Keratinocyte (primary cell): ENCODE data around the gene SUSD4. TPM values are rescaled to one million over a fixed set of nuclear protein-coding genes. Genes with fewer than 3 reads are reported as not detected.

Experiments
- DNase-seq: peaks from one replicate; pipeline ENCODE4 v3.0.0-alpha.2; 2011; ENCODE audit warnings: low read depth, missing footprints, low spot score
- FAIRE-seq: peaks from 2 replicates; lab custom pipeline; 2011; peaks lifted over from hg19 to GRCh38; lab: Jason Lieb, UNC
- H2AFZ ChIP-seq: 2 replicates; pipeline ENCODE4 v1.6.0; 2012; ENCODE audit warnings: low read length, control low read depth, inconsistent platforms; ENCODE audit not compliant: control insufficient read depth
- H3K27ac ChIP-seq: 2 replicates; pipeline ENCODE4 v1.5.1; 2011; ENCODE audit warnings: low read length; ENCODE audit not compliant: control insufficient read depth, insufficient read depth
- H3K27me3 ChIP-seq: 3 replicates; pipeline ENCODE4 v1.6.0; 2011; ENCODE audit warnings: low read length; ENCODE audit not compliant: control insufficient read depth, insufficient read depth; ENCODE audit errors: extremely low read depth
- H3K36me3 ChIP-seq, 2 experiments: 2 replicates in 1 of 2; 3 replicates in 1 of 2; pipeline ENCODE4 v1.5.1; 2011; ENCODE audit warnings: low read length in 2 of 2, mild to moderate bottlenecking in 1 of 2; ENCODE audit not compliant: control insufficient read depth in 2 of 2, insufficient read depth in 2 of 2; ENCODE audit errors: extremely low read depth in 1 of 2
- H3K4me1 ChIP-seq: 3 replicates; pipeline ENCODE4 v1.5.1; 2011; ENCODE audit warnings: low read length; ENCODE audit not compliant: control insufficient read depth, insufficient read depth; ENCODE audit errors: extremely low read depth
- H3K4me2 ChIP-seq: 3 replicates; pipeline ENCODE4 v1.6.0; 2011; ENCODE audit warnings: low read depth, low read length; ENCODE audit not compliant: control insufficient read depth, insufficient read depth; ENCODE audit errors: extremely low read depth
- H3K4me3 ChIP-seq, 3 experiments: fragments of 200-600 bp in 1 of 3; sonication (generic) in 1 of 3; 2 replicates in 2 of 3; 3 replicates in 1 of 3; pipeline ENCODE4 v1.5.1; 2011 to 2016; ENCODE audit warnings: low read length in 3 of 3, mild to moderate bottlenecking in 3 of 3, control low read depth in 2 of 3, inconsistent platforms in 1 of 3, low read depth in 1 of 3, mixed read lengths in 1 of 3, mixed run types in 1 of 3, moderate library complexity in 1 of 3; ENCODE audit not compliant: control insufficient read depth in 2 of 3, insufficient read depth in 2 of 3; ENCODE audit errors: extremely low read depth in 1 of 3
- H3K79me2 ChIP-seq: 2 replicates; pipeline ENCODE4 v1.6.0; 2012; ENCODE audit warnings: low read length; ENCODE audit not compliant: control insufficient read depth, insufficient read depth
- H3K9ac ChIP-seq: 3 replicates; pipeline ENCODE4 v1.6.0; 2011; ENCODE audit warnings: low read length; ENCODE audit not compliant: control insufficient read depth, insufficient read depth; ENCODE audit errors: extremely low read depth
- H3K9me1 ChIP-seq: 3 replicates; pipeline ENCODE4 v1.6.0; 2011; ENCODE audit warnings: low read length; ENCODE audit not compliant: control insufficient read depth, insufficient read depth; ENCODE audit errors: extremely low read depth
- H3K9me3 ChIP-seq: 2 replicates; pipeline ENCODE4 v1.5.1; 2012; ENCODE audit warnings: low read depth, low read length; ENCODE audit not compliant: control insufficient read depth
- H4K20me1 ChIP-seq: 3 replicates; pipeline ENCODE4 v1.6.0; 2011; ENCODE audit warnings: low read length; ENCODE audit not compliant: control insufficient read depth, insufficient read depth; ENCODE audit errors: extremely low read depth
- EZH2 ChIP-seq: IDR thresholded peaks from one replicate; pipeline ENCODE4 v1.6.1; 2012; ENCODE audit warnings: inconsistent platforms, mild to moderate bottlenecking, low read length, moderate library complexity
- dilution Hi-C: fragments of 300-500 bp; cut with MboI; formaldehyde crosslinking; loops from one replicate; pipeline ENCODE4 v1.7.0; 2020; ENCODE audit warnings: low sequenced_read_pairs; ENCODE audit not compliant: extremely low pct_ligation_motif_present
- polyA plus RNA-seq, 5 experiments: library from polyadenylated mRNA; depleted of rRNA in 3 of 5; stranded (reverse) in 3 of 5; stranded (forward) in 1 of 5; unstranded in 1 of 5; fragments of >200 nt; gene quantifications; 1 replicate in 1 of 5; 2 replicates in 3 of 5; 3 replicates in 1 of 5; pipeline versions ENCODE4 v1.2.1 to v1.2.3, GENCODE V29; 2011 to 2012; ENCODE audit warnings: missing spikeins in 2 of 5, low read depth in 1 of 5, low replicate concordance in 1 of 5
- TF ChIP-seq, protein P1 (sequence below), 3 experiments: IDR thresholded peaks in 1 of 3; conservative IDR thresholded peaks in 1 of 3; optimal IDR thresholded peaks in 1 of 3; 2 replicates in 2 of 3; 3 replicates in 1 of 3; pipeline versions ENCODE3 to v1.5.1; 2011; ENCODE audit warnings: low read length in 3 of 3, mild to moderate bottlenecking in 3 of 3, moderate library complexity in 2 of 3, control low read depth in 1 of 3, inconsistent platforms in 1 of 3; ENCODE audit not compliant: insufficient read depth in 2 of 3; ENCODE audit errors: extremely low read depth in 1 of 3

Gene SUSD4
- polyA plus RNA-seq, 1 donor (not counting 4 experiments of a cell fraction or from before 2014, with no cell fraction given) = 1.6 TPM

DNA sequence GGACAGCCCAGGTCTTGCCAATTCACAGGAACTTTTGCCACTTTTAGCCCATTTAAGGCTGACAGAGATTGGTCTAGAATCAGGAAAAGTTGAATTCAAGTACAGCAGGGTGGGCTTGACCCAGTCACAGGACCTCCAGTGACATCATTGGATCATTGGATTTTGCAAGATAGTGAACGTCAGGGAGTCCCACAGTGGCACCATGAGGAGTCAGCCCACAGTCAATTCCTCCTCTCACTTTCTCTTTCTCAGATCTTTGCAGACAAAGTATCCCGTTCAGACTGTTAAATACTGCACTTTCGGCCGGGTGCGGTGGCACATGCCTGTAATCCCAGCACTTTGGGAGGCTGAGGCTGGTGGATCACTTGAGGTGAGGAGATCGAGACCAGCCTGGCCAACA, 163.1 kb downstream of the SUSD4 start:
- FAIRE-seq = no peak
- Histone ChIP-seq H3K9me1 (no peaks in the 10 kb centered on the region), H3K4me1 (peaks cover 5% of the 10 kb centered on the region), H3K4me3 (no peak overlapping the region), H3K9ac (no peak overlapping the region), H3K27me3 (peaks cover 5% of the 10 kb centered on the region), H2AFZ (no peak overlapping the region), H4K20me1 (no peaks in the 10 kb centered on the region), H3K36me3 (no peaks in the 10 kb centered on the region), H3K9me3 (no peaks in the 10 kb centered on the region), H3K4me2 (no peak overlapping the region), H3K79me2 (no peaks in the 10 kb centered on the region), H3K27ac (no peak overlapping the region)
- TF ChIP-seq, protein P1, sequence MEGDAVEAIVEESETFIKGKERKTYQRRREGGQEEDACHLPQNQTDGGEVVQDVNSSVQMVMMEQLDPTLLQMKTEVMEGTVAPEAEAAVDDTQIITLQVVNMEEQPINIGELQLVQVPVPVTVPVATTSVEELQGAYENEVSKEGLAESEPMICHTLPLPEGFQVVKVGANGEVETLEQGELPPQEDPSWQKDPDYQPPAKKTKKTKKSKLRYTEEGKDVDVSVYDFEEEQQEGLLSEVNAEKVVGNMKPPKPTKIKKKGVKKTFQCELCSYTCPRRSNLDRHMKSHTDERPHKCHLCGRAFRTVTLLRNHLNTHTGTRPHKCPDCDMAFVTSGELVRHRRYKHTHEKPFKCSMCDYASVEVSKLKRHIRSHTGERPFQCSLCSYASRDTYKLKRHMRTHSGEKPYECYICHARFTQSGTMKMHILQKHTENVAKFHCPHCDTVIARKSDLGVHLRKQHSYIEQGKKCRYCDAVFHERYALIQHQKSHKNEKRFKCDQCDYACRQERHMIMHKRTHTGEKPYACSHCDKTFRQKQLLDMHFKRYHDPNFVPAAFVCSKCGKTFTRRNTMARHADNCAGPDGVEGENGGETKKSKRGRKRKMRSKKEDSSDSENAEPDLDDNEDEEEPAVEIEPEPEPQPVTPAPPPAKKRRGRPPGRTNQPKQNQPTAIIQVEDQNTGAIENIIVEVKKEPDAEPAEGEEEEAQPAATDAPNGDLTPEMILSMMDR (optimal IDR thresholded peaks at IDR 0.05 in 1 of 3, IDR thresholded peaks at IDR 0.05 in 1 of 3, conservative IDR thresholded peaks at IDR 0.05 in 1 of 3; ENCODE audit: extremely low read depth in 1 of 3, insufficient read depth in 2 of 3, low read length in 3 of 3) = no peak
- no peak for DNase-seq
- dilution Hi-C loops = no loop called here

DNA sequence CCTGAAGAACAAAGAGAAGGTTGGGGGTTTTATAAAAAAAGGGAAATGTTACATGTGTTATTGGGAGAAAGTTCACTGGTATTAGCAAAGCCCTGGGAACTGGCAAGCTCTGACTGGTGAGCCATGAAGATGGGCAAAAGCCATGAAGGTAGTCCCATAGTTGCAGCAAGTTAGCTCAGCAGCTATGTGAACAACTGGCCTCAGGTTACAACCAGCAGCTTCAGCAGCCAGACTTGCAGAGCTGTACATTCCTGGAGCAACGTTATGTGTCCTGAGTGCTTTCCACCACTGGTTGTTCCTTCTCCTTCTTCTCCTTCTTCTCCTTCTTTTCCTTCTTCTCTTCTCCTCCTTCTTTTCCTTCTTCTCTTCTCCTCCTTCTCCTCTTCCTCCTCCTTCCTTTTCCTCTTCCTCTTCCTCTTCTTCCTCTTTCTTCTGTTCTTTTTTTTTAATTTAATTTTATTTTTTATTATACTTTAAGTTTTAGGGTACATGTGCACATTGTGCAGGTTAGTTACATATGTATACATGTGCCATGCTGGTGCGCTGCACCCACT, 164.8 kb downstream of the SUSD4 start:
- no peaks in the 10 kb centered on the region for H3K9me3 ChIP-seq
- H3K4me3 ChIP-seq = no peak overlapping the region
- H3K36me3 ChIP-seq = no peaks in the 10 kb centered on the region
- H4K20me1 ChIP-seq = no peaks in the 10 kb centered on the region
- H3K79me2 ChIP-seq = no peaks in the 10 kb centered on the region
- no peak overlapping the region for H2AFZ ChIP-seq
- peaks cover 9% of the 10 kb centered on the region for H3K27me3 ChIP-seq
- peaks cover 5% of the 10 kb centered on the region for H3K4me1 ChIP-seq
- H3K9ac ChIP-seq = no peak overlapping the region
- no peaks in the 10 kb centered on the region for H3K9me1 ChIP-seq
- FAIRE-seq = peak; percentile 76
- no peak overlapping the region for H3K4me2 ChIP-seq
- no peak for DNase-seq
- TF ChIP-seq, protein P1 (optimal IDR thresholded peaks at IDR 0.05 in 1 of 3, IDR thresholded peaks at IDR 0.05 in 1 of 3, conservative IDR thresholded peaks at IDR 0.05 in 1 of 3; ENCODE audit: extremely low read depth in 1 of 3, insufficient read depth in 2 of 3, low read length in 3 of 3) = no peak
- no peak for TF ChIP-seq EZH2
- dilution Hi-C loops = no loop called here
- H3K27ac ChIP-seq = no peak overlapping the region
